ENCODE results near the gene ADGRF1.

ADGRF1 gene

DNA sequence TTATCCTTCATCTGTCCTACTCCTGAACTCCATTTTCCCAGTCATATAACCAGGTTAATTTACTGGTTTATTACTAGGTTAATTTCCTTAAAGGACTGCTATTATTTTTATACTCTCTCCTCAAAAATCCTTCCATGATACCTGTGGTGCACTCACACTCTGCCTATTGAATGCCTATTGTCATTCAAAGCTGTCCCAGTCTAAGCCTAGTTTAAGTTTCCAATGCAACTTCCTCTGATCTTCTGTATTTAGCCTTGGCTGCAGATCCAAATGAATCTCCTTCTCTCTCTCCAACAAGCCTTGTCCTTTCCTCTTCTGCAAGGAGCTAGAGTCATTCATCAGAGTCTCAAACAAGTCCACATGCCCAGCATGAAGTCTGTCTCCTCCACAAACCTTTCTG lies 79.1 kb downstream of the ADGRF1 start:
- no peak overlapping the region for H3K9ac ChIP-seq (ENCODE audit: low read length)
- no peak overlapping the region for H3K4me3 ChIP-seq (ENCODE audit: low read length)
- no peaks in the 10 kb centered on the region for H3K9me3 ChIP-seq (ENCODE audit: control insufficient read depth, low read length)
- no peaks in the 10 kb centered on the region for H3K27me3 ChIP-seq (ENCODE audit: control insufficient read depth, insufficient read depth, low read length)
- H3K36me3 ChIP-seq (ENCODE audit: control insufficient read depth, insufficient read depth, low read length) = no peaks in the 10 kb centered on the region
- no peaks in the 10 kb centered on the region for H3K4me1 ChIP-seq (ENCODE audit: control insufficient read depth, insufficient read depth, low read length)

DNA sequence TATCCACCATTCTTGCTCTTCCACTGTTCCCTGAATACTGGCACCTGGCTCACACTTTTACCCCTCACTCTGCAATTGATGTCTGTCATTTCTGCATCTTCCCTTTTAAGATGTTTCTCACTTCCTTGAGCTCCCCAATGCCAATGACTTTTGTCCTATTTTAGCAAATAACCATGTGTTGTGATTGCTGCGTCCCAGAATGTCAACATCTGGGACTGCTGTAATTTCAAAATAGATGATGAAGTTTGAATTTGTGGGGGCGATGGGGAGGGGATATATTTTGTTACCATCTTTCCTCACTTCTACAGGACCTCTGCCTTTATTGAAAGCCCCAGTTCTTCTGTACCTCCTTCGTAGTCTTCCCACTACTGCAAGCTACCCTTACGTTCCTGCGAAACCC lies 80.4 kb downstream of the ADGRF1 start:
- Histone ChIP-seq H3K4me1 (ENCODE audit: control insufficient read depth, insufficient read depth, low read length) (no peaks in the 10 kb centered on the region), H3K36me3 (ENCODE audit: control insufficient read depth, insufficient read depth, low read length) (no peaks in the 10 kb centered on the region), H3K27me3 (ENCODE audit: control insufficient read depth, insufficient read depth, low read length) (no peaks in the 10 kb centered on the region), H3K4me3 (ENCODE audit: low read length) (no peak overlapping the region), H3K9ac (ENCODE audit: low read length) (no peak overlapping the region), H3K9me3 (ENCODE audit: control insufficient read depth, low read length) (no peaks in the 10 kb centered on the region)

DNA sequence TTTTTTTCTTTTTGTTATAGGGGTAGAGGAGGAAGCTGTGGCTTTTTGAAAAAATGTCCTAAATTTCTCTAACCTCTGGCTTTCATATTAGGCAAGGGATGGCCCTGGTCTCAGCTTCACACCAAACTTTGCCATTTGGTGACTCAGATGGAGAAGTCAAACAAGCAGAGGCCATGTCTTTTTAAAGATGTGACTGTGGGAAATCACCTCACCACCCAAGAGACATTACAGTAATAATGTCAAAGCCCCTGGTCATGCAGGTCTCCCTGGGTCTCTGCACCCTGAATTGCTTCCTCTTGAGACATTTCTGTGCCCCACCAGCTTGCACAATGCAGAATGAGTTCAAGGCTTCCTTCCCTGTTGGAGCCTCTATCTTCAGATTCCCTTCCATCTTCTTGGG lies 80.9 kb downstream of the ADGRF1 start:
- Histone ChIP-seq H3K4me3 (ENCODE audit: low read length) (no peak overlapping the region), H3K4me1 (ENCODE audit: control insufficient read depth, insufficient read depth, low read length) (no peaks in the 10 kb centered on the region), H3K36me3 (ENCODE audit: control insufficient read depth, insufficient read depth, low read length) (no peaks in the 10 kb centered on the region), H3K9me3 (ENCODE audit: control insufficient read depth, low read length) (no peaks in the 10 kb centered on the region), H3K27me3 (ENCODE audit: control insufficient read depth, insufficient read depth, low read length) (no peaks in the 10 kb centered on the region), H3K9ac (ENCODE audit: low read length) (no peak overlapping the region)

DNA sequence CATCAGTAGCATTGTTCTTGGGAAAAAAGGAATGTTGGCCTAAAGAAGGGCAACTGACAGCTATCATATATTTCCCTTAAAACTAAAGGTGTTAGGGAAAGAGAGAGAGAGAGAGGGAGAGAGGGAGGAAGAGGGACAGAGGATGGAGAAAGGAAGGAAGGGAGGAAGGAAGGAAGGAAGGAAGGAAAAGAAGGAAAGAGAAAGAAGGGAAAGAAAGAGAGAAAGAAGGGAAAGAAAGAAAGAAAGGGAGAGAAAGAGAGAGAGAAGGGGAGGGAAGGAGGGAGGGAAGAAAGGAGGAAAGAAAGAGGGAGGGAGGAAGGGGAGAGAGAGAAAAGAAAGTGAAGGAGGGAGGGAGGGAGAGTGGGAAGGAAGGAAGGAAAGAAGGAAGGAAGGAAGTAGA lies 82.7 kb downstream of the ADGRF1 start:
- H3K27me3 ChIP-seq (ENCODE audit: control insufficient read depth, insufficient read depth, low read length) = no peaks in the 10 kb centered on the region
- H3K36me3 ChIP-seq (ENCODE audit: control insufficient read depth, insufficient read depth, low read length) = no peaks in the 10 kb centered on the region
- H3K9me3 ChIP-seq (ENCODE audit: control insufficient read depth, low read length) = no peaks in the 10 kb centered on the region
- no peak overlapping the region for H3K9ac ChIP-seq (ENCODE audit: low read length)
- no peaks in the 10 kb centered on the region for H3K4me1 ChIP-seq (ENCODE audit: control insufficient read depth, insufficient read depth, low read length)
- no peak overlapping the region for H3K4me3 ChIP-seq (ENCODE audit: low read length)

DNA sequence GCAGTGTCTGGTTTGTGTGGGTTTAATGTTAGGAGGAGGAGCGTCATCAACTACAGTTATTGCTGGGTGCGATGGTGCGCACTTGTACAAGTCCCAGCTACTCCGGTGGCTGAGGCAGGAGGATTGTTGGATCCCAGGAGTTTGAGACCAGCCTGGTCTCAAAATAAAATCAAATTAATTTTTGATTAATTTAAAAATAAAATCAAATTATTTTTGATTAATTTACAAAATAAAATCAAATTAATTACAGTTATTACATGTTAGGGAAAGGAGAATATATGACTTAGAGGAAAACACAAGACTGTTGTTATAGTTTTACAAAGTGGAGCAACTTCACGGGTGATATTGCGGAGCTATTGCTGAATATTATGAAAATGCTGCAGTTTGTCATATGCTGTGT lies 85.7 kb downstream of the ADGRF1 start:
- H3K36me3 ChIP-seq (ENCODE audit: control insufficient read depth, insufficient read depth, low read length) = no peaks in the 10 kb centered on the region
- no peaks in the 10 kb centered on the region for H3K27me3 ChIP-seq (ENCODE audit: control insufficient read depth, insufficient read depth, low read length)
- no peaks in the 10 kb centered on the region for H3K4me1 ChIP-seq (ENCODE audit: control insufficient read depth, insufficient read depth, low read length)
- no peaks in the 10 kb centered on the region for H3K9me3 ChIP-seq (ENCODE audit: control insufficient read depth, low read length)
- no peak overlapping the region for H3K9ac ChIP-seq (ENCODE audit: low read length)
- no peak overlapping the region for H3K4me3 ChIP-seq (ENCODE audit: low read length)

DNA sequence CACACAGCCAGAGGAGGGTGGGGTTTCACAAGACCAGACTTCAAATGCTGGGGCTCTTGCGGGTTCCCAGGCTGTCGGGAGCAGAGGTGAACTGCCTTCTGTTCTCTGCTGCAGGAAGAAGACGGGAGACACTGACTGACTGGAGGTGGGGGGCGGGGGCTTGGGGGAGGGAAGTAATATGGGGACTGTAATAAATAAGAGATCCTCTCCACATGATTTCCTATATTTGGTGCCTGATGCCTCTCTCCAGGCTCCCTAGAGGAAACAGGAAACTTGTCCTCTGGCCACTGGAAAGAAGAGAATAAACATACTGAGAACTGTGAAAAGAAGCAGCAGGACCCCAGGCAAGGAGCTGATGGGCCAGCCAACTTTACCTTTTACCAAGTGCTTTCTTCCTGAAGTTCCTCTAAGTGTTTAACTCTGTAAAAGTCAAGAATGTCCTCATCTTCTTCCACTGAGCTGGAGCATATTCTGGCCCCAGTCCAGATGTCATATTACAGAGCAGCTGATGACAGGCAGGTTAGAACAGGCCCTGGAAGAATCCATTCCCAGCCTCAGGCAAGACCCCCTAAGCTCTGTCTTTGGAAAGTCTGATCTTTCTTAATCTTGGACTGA lies 87.2 kb downstream of the ADGRF1 start:
- Histone ChIP-seq H3K4me3 (ENCODE audit: low read length) (no peak overlapping the region), H3K9me3 (ENCODE audit: control insufficient read depth, low read length) (no peaks in the 10 kb centered on the region), H3K9ac (ENCODE audit: low read length) (no peak overlapping the region), H3K36me3 (ENCODE audit: control insufficient read depth, insufficient read depth, low read length) (no peaks in the 10 kb centered on the region), H3K4me1 (ENCODE audit: control insufficient read depth, insufficient read depth, low read length) (no peaks in the 10 kb centered on the region), H3K27me3 (ENCODE audit: control insufficient read depth, insufficient read depth, low read length) (no peaks in the 10 kb centered on the region)

DNA sequence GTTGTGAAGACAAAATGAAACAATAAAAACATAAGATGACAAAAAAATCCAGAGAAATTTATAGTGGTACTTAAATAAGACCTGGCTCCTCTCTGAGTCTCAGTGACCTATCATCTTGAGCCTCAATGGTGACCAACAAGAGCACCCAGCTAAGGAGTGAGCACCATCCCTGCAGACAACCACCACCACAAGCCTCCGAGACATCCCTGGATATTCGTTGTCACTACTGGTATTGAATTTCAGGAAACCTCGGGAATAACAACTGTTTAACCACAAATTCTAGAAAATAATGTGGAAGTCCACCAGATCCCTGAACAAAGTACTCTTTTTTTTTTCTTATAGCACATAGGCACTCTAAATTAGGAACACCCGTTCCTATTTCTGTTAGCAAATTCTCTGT lies 88.2 kb downstream of the ADGRF1 start:
- Histone ChIP-seq H3K9me3 (ENCODE audit: control insufficient read depth, low read length) (no peaks in the 10 kb centered on the region), H3K4me3 (ENCODE audit: low read length) (no peak overlapping the region), H3K9ac (ENCODE audit: low read length) (no peak overlapping the region), H3K36me3 (ENCODE audit: control insufficient read depth, insufficient read depth, low read length) (no peaks in the 10 kb centered on the region), H3K27me3 (ENCODE audit: control insufficient read depth, insufficient read depth, low read length) (no peaks in the 10 kb centered on the region), H3K4me1 (ENCODE audit: control insufficient read depth, insufficient read depth, low read length) (no peaks in the 10 kb centered on the region)

DNA sequence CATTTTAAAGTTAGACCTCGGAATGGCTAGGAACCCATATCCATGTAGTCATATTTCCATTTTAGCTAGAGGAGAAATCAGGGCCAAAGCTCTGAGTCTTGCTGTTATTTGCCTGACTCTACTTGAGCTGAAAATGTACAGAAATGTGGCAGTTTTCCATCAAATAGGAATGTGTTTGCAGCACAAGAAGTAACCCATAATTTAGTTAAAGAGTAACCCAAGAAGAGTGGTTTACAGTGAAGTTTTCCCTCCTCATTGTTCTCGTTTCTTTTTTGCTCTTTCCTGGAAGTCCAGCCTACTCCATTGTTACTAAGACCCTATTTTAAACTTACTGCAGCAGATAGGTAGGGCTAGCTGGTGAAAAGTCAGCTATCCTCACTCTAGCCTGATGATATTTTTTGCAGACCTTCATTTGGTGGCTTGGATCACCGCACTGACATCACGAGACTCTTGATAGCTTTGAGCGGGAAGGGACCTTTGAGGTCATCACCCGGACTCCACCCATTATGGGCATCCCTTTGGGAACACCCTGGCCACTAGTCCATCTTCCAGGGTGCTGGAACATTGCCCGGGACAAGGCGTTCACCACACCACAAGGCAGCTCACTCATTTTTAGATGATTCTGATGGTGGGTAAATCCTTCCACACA lies 92.4 kb downstream of the ADGRF1 start:
- no peaks in the 10 kb centered on the region for H3K27me3 ChIP-seq (ENCODE audit: control insufficient read depth, insufficient read depth, low read length)
- H3K36me3 ChIP-seq (ENCODE audit: control insufficient read depth, insufficient read depth, low read length) = no peaks in the 10 kb centered on the region
- no peaks in the 10 kb centered on the region for H3K9me3 ChIP-seq (ENCODE audit: control insufficient read depth, low read length)
- H3K9ac ChIP-seq (ENCODE audit: low read length) = no peak overlapping the region
- no peak overlapping the region for H3K4me3 ChIP-seq (ENCODE audit: low read length)
- H3K4me1 ChIP-seq (ENCODE audit: control insufficient read depth, insufficient read depth, low read length) = no peaks in the 10 kb centered on the region

DNA sequence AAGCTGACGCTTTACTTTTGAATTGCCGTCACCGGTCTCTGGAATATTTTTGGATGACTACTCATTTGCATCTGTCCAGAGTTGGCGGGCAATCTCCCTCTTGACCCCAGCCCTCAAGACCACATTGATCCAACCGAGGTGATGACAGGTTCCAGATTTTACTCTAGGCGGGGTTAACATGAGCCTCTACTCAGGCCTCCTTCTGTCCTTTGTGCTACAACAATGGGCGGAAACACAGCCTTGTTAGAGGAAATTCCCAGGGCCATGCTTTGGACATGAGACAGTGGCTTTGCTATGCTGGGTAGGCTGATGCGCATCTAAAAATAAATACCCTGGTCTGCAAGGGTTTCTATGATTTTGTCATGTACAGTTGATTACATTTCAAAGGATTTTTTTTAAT lies 93.4 kb downstream of the ADGRF1 start:
- Histone ChIP-seq H3K4me3 (ENCODE audit: low read length) (no peak overlapping the region), H3K4me1 (ENCODE audit: control insufficient read depth, insufficient read depth, low read length) (no peaks in the 10 kb centered on the region)

More for the DNA sequence above, 93.4 kb downstream of the ADGRF1 start:
- no peak overlapping the region for H3K9ac ChIP-seq (ENCODE audit: low read length)
- H3K36me3 ChIP-seq (ENCODE audit: control insufficient read depth, insufficient read depth, low read length) = no peaks in the 10 kb centered on the region
- H3K27me3 ChIP-seq (ENCODE audit: control insufficient read depth, insufficient read depth, low read length) = no peaks in the 10 kb centered on the region
- H3K9me3 ChIP-seq (ENCODE audit: control insufficient read depth, low read length) = no peaks in the 10 kb centered on the region

Data from mucosa of stomach (tissue), 1 donor.